GM21367 (cell line): ENCODE measurements around the gene GPR34.
"Not testable (repeated sequence)": the region's sequence is repeated elsewhere in the genome, so short reads cannot be mapped to it uniquely, and the experiment has no call there.

Source experiments
- ATAC-seq: cut with Tn5 transposase; IDR thresholded peaks from one replicate; pipeline ENCODE4 v1.9.1; 2021; ENCODE audit not compliant: unreplicated experiment

The GPR34 gene

GRCh38 chrX:41688835-41689234, at the start of gene GPR34:
Gene GPR34 (plus strand): TSS chrX:41688973. CDS start chrX:41695634, 6,661 bp downstream.
- ATAC-seq = no peak

DNA sequence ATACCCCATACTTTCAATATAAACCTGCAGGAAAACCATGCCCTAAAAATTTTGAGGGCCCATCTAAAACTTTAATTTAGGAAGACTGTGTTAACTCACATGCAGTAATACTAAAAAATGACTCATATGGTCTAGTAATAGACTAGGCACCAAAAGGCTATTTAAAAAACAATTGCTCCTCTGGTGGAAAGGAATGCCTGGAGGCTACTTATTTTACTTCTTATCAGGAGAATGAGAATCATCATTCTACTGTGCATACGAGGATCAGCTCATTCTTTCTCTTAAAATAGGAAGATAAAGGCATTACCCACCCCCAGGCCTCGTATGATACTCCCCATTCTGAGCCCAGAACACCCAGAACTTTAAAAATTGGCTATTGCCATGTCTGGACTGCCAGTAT, 42.6 kb upstream of the GPR34 start:
- not testable (repeated sequence) for ATAC-seq

- no peak for ATAC-seq
Measured at GRCh38 chrX:41653125-41653524, 35.6 kb upstream of the GPR34 start.

- ATAC-seq = no peak
Measured at GRCh38 chrX:41655101-41655500, 33.7 kb upstream of the GPR34 start.

- no peak for ATAC-seq
Measured at GRCh38 chrX:41655631-41656030, 33.1 kb upstream of the GPR34 start.

GRCh38 chrX:41661366-41662095, 27.2 kb upstream of the GPR34 start:
- ATAC-seq = no peak

- ATAC-seq = no peak
Measured at GRCh38 chrX:41664375-41664901, 24.3 kb upstream of the GPR34 start.

- no peak for ATAC-seq
Measured at GRCh38 chrX:41664908-41665307, 23.9 kb upstream of the GPR34 start.

DNA sequence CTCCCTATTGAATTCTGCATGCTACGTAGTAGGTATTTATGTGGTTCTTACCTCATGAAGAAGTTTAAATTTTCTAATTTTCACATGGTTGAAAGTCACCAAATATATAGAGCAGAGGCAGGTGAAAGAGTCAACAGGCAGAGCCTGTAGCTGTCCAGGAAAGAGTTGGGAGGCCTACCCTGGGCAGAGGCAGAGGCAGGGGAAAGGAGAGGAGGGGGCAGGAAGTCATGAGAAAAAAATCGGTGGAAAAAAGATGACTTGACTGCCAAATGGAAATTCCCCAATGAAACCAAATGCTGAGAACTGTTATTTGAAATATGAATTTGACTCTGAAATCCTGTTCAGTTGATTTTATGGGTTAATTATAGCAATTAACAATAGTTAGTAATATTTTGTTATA, 23.1 kb upstream of the GPR34 start:
- no peak for ATAC-seq

- no peak for ATAC-seq
Measured at GRCh38 chrX:41666251-41666650, 22.5 kb upstream of the GPR34 start.

- ATAC-seq = no peak
Measured at GRCh38 chrX:41667631-41668030, 21.1 kb upstream of the GPR34 start.

GRCh38 chrX:41670112-41670511, 18.7 kb upstream of the GPR34 start:
- no peak for ATAC-seq

DNA sequence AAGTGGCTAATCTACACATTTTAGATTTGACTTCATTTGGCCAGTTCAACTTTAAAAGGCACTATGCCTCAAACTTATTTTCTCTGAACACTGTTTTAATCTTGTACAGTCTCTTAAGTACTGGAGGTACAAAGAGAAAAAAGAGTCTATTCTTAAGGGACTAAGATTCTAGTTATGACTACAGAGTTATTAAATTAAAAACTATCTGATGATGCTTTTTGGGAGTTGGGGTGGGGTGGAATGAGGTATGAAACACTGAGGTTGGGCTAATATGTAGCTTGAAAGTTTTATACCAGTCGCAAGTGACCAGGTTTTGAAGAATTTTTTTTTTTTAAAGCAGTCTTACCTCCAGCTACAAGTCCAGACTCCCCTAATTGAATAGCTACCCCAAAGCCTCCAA, 17.7 kb upstream of the GPR34 start:
- no peak for ATAC-seq

DNA sequence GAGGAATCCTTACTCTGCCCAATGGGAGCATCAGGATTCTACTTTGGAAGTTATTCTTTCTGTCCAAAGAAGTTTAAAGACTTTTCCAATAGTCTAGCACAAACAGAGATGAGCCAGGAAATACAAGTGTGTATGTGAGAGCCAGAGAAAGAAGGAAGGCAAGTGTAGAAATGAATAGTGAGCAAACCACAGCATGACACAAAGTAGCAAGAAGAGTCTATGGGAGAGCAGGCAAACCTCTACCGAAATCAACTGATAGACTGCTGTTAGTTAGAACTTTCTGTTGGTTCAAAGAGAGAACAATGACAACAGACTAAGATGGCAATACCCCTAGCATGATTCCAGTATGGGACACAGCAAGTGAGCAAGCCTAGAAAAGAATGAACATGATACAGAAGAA, 16.1 kb upstream of the GPR34 start:
- no peak for ATAC-seq

DNA sequence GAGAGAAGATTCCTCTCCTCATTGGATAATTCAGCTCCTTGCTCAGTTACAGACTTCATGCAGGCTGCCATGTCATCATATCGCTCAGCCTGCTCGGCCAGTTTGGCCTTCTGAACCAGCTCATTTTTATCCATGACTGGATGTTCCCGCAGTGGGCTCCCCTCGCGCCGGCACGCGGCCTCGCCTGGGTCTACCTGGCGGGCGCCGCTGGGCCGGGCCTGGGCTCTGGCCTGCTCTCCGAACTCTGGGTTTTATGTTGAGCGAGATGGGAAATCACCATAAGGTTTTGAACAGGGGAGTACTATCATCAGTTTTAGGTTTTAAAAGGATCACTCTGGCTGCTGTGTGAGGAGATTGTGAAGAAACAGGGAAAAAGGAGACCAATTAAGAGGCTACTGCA, 12.4 kb upstream of the GPR34 start:
- not testable (repeated sequence) for ATAC-seq

- no peak for ATAC-seq
Measured at GRCh38 chrX:41677183-41678060, 11.4 kb upstream of the GPR34 start.

DNA sequence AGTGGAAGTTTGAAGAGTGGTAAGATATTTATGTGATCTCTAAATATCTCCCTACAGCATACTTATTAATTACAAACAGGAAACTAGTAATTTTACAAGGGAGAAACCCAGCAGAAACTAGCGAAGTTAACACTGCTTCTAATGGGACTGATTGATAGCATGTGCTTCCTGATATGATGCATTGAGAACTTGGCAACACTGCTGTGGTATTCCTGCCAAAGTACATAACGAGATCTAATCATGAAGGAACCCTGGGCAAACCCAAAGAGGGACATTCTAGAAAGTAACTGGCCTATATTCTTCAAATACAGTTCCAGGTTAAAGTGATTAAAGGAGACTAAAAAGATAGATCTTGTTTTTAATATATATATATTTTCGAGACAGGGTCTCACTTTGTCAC, 4.6 kb upstream of the GPR34 start:
- no peak for ATAC-seq

DNA sequence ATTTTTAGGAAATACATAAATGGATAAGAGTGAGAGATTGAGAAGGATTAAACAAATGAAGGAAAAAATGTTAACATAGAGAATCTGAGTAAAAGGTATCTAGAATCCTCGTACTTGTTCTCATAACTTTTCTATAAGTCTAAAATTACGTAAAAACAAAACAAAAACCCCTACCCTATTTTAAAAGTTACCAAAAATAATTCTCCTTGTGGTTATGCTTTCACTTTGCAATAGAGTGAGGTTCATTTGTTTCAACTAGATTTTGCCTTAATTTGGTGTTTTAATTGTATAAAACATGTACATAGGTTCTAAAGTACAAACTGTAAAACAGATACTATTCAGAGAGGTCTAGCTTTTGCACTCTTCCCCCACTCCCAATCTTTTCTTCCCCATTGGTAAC, 3.8 kb upstream of the GPR34 start:
- no peak for ATAC-seq

DNA sequence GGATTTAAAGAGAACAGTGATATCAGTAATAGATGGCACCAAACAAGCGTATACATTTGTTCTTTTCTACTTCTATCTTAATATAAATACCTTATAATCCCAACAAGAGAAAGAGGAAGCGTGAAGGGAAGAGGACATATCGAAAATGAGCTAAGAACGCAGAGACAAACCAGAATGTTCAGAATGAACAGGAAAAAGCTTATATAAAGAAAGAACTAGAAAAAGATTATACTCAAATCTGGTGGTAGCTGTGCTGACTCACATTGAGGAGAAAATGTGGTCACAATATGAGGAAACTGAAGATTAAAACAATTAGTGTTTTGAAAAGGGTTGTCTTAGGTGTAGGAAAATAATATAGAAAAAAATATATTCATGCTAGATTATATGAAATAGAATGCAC, 2.0 kb upstream of the GPR34 start:
- no peak for ATAC-seq

GRCh38 chrX:41688156-41688555, 617 bp upstream of the GPR34 start:
- ATAC-seq = no peak

- no peak for ATAC-seq
Measured at GRCh38 chrX:41689711-41690110, 938 bp downstream of the GPR34 start.

DNA sequence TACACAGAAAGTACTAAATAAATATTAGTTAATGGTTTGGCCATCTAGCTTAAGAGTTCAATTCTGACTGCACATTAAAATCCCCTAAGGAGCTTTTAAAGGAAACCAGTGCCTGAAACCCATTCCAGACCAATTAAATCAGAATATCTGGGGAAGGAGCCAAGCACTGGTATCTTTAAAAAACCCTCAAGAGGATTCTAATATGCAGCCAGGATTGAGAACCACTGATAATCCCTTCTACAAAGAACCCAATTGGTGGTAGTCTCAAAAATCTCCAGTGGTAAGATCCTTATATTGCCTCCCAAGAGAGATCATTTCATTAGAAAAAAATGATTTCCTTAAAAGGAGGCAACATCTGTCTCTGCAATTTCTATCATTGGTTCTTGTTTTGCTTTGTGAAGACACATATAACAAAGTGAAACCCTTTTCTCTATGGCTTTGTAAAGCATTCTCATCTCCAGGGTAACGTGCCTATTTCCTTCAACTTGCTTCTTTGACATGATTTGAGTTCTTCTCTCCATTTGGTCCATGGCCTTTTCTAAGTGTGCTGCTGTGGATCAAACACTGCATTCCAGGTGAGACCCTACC, 3.5 kb downstream of the GPR34 start:
- ATAC-seq = no peak
